NT2/D1 (cell line): Measurements from ENCODE around the gene LYVE1.

Experiments
- DNase-seq: peaks from one replicate; pipeline ENCODE4 v3.0.0-alpha.2; 2011; ENCODE audit warnings: low read depth, low spot score
- H3K27me3 ChIP-seq: 2 replicates; pipeline ENCODE4 v1.6.0; 2011; ENCODE audit warnings: mild to moderate bottlenecking; ENCODE audit not compliant: insufficient read length, insufficient read depth
- H3K36me3 ChIP-seq: 2 replicates; pipeline ENCODE4 v1.6.1; 2011; ENCODE audit warnings: mild to moderate bottlenecking, low read length, mixed read lengths; ENCODE audit not compliant: insufficient read depth, insufficient read length
- H3K4me1 ChIP-seq: 2 replicates; pipeline ENCODE4 v1.5.1; 2011; ENCODE audit not compliant: insufficient read depth, insufficient read length
- H3K4me3 ChIP-seq: 2 replicates; pipeline ENCODE4 v1.5.1; 2011; ENCODE audit warnings: low read depth; ENCODE audit not compliant: insufficient read length
- H3K9ac ChIP-seq: 2 replicates; pipeline ENCODE4 v1.6.0; 2011; ENCODE audit warnings: low read depth; ENCODE audit not compliant: insufficient read length
- H3K9me3 ChIP-seq: 2 replicates; pipeline ENCODE4 v1.5.1; 2011; ENCODE audit warnings: mild to moderate bottlenecking, low read length; ENCODE audit not compliant: insufficient read depth
- SUZ12 ChIP-seq: IDR thresholded peaks from 2 replicates; pipeline ENCODE4 v1.6.1; 2011; ENCODE audit not compliant: insufficient read length, insufficient read depth; ENCODE audit errors: extremely low read depth
- YY1 ChIP-seq: IDR thresholded peaks from 2 replicates; pipeline ENCODE4 v1.6.1; 2011; ENCODE audit not compliant: insufficient read length, insufficient read depth
- ZNF274 ChIP-seq: IDR thresholded peaks from 2 replicates; pipeline ENCODE4 v1.6.1; 2011; ENCODE audit warnings: mild to moderate bottlenecking, low read depth, low read length

Gene LYVE1

DNA sequence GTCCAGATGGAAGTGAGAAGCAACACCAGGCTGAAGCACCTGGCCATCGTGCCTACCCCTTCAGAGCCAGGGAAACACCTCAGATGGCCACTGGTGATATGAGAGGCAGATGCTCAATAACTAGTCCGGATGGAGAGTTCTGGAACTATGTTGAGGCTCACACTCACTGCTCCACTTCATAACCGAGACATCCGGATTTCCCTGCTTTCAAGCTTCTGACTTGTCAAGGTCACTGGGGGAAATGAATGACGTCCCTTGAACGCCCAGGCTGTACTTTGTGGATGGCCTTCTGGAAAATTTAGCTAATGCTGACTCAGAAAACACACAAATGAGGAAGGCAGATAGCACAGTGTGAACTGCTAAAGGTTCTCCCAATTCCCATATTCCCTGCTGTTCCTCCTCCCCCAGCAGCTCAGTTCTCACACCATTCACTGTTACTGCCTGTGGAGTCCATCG lies at the start of gene LYVE1:
Gene LYVE1, minus strand, starts transcription at position 180 of the 456 bp plus-strand sequence. Its CDS starts 133 bp downstream, at position 47.
- TF ChIP-seq ZNF274 (no peak), SUZ12 (no peak), YY1 (no peak)
- no peak within 1 kb of the TSS for H3K4me3 ChIP-seq
- no peak for DNase-seq
- no peak within 1 kb of the TSS for H3K9ac ChIP-seq
- no peaks in the 10 kb centered on the region for H3K36me3 ChIP-seq
- no peaks in the 10 kb centered on the region for H3K27me3 ChIP-seq
- H3K4me1 ChIP-seq: peaks cover 7% of the 10 kb centered on the region
- H3K9me3 ChIP-seq: no peaks in the 10 kb centered on the region

DNA sequence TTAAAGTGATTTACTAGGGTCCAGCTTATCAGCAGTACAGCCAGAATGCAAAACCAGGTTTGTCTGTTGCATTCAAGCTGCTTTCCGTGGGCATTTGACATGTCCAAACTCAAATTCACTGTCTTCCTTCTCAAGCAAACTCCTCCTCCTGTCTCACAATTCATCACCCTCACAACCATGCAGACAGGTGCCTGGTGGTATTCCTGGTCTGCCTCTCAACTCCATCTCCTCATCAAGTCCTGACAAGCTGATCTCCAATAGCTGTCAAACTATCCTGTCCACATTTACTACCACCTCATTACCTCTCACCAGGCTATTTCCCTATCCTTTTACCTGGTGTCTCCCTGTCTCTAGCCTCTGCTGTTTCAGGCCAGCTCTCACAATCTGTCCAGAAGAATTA lies 49.1 kb upstream of the LYVE1 start:
- TF ChIP-seq YY1 (no peak), SUZ12 (no peak)
- no peaks in the 10 kb centered on the region for H3K4me1 ChIP-seq
- H3K27me3 ChIP-seq: no peaks in the 10 kb centered on the region
- no peak for DNase-seq
- H3K4me3 ChIP-seq: no peak overlapping the region
- H3K9me3 ChIP-seq: no peaks in the 10 kb centered on the region
- H3K36me3 ChIP-seq: no peaks in the 10 kb centered on the region
- H3K9ac ChIP-seq: no peak overlapping the region

- Histone ChIP-seq H3K36me3 (no peaks in the 10 kb centered on the region), H3K9me3 (no peaks in the 10 kb centered on the region), H3K9ac (no peak overlapping the region), H3K27me3 (no peaks in the 10 kb centered on the region), H3K4me3 (no peak overlapping the region), H3K4me1 (no peaks in the 10 kb centered on the region)
- TF ChIP-seq ZNF274 (no peak), YY1 (no peak), SUZ12 (no peak)
- no peak for DNase-seq
These were observed 43.8 kb upstream of the LYVE1 start for GRCh38 chr11:10611979-10612862.

GRCh38 chr11:10609636-10610035 lies 41.2 kb upstream of the LYVE1 start:
- H3K36me3 ChIP-seq: no peaks in the 10 kb centered on the region
- no peaks in the 10 kb centered on the region for H3K4me1 ChIP-seq
- H3K4me3 ChIP-seq: no peak overlapping the region
- DNase-seq: no peak
- TF ChIP-seq ZNF274 (no peak), YY1 (no peak), SUZ12 (no peak)
- H3K9me3 ChIP-seq: no peaks in the 10 kb centered on the region
- no peak overlapping the region for H3K9ac ChIP-seq
- no peaks in the 10 kb centered on the region for H3K27me3 ChIP-seq

DNA sequence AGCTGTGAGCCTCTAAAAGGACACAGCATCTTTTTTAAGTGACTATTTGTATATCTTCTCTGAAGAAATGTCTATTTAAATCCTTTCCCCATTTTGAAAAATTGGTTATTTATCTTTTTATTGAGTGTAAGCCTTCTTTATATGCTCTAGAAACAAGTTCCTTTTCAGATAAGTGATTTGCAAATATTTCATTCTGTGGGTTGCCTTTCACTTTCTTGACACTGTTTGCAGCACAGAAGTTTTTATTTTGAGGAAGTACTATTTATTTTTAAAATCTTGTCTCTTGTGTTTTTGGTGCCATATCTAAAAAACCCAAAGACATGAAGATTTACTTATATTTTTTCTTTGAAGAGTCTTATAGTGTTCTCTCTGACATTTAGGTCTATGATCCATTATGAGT lies 40.1 kb upstream of the LYVE1 start:
- Histone ChIP-seq H3K4me1 (no peaks in the 10 kb centered on the region), H3K27me3 (no peaks in the 10 kb centered on the region), H3K36me3 (no peaks in the 10 kb centered on the region), H3K9ac (no peak overlapping the region), H3K9me3 (no peaks in the 10 kb centered on the region), H3K4me3 (no peak overlapping the region)
- TF ChIP-seq SUZ12: no peak
- no peak for TF ChIP-seq ZNF274
- TF ChIP-seq YY1: no peak
- DNase-seq: no peak

- H3K4me3 ChIP-seq: no peak overlapping the region
- no peaks in the 10 kb centered on the region for H3K27me3 ChIP-seq
- H3K9me3 ChIP-seq: no peaks in the 10 kb centered on the region
- no peak for TF ChIP-seq ZNF274
- no peak for TF ChIP-seq YY1
- TF ChIP-seq SUZ12: no peak
- H3K4me1 ChIP-seq: no peaks in the 10 kb centered on the region
- H3K9ac ChIP-seq: no peak overlapping the region
- no peak for DNase-seq
- no peaks in the 10 kb centered on the region for H3K36me3 ChIP-seq
These were observed 39.1 kb upstream of the LYVE1 start for GRCh38 chr11:10607462-10608132.

DNA sequence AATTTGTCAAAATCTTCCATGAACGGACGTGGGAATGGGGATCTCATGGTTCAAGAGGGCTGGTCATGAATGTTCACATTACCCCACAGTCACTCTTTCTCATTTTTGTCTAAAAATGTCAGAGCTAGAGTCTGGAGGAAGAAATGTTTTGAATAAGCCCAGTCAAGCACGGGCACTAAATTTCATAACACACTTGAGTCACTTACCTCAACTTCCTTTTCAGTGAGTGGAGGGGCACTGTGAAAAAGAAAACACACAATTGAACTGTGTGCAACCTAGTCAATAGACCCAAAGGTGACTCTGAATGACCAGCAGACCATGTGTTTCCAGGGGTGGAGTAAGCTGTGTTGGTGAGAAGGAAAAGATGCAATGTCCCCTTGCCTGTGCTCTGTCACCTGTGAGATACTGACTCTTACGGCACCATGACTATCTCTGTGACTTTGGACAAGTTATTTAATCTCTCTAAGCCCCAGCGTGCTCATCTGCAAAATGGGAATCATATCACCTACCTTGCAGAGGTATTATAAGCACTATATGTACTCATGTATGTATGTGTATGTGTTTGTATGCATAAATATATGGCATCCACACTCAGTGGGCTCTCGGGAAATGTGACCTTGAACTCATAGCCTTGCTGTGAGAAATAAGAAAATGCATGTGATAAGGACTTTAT lies 38.2 kb upstream of the LYVE1 start:
- H3K9me3 ChIP-seq: no peaks in the 10 kb centered on the region
- H3K27me3 ChIP-seq: no peaks in the 10 kb centered on the region
- H3K9ac ChIP-seq: no peak overlapping the region
- no peak overlapping the region for H3K4me3 ChIP-seq
- no peak for DNase-seq
- no peak for TF ChIP-seq ZNF274
- TF ChIP-seq YY1: no peak
- TF ChIP-seq SUZ12: no peak
- H3K36me3 ChIP-seq: no peaks in the 10 kb centered on the region
- H3K4me1 ChIP-seq: no peaks in the 10 kb centered on the region
